GM18870 (cell line): Measurements from ENCODE around the gene SMIM23.

Source experiments
- ATAC-seq: cut with Tn5 transposase; IDR thresholded peaks from one replicate; pipeline ENCODE4 v1.9.1; 2021; ENCODE audit warnings: moderate library complexity; ENCODE audit not compliant: unreplicated experiment

SMIM23 gene

DNA sequence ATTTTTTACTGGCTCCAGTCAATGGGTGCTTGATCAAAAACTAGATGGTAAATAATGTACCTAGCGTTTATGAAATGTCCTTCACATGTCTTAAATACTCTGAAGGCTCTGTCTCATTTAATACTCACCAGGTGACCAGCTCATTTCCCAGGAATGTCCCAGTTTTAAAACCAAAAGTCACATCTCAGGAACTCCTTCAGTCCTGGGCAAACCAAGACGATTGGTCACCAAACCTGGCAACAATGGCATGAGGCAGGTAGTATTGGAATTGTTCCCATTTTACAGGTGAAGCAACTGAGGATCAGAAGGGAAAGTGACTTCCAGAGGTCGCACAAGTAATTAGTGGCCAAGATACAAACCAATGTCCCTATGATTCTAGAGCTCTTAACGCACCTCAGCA is 27.7 kb downstream of the SMIM23 start:
- no peak for ATAC-seq

DNA sequence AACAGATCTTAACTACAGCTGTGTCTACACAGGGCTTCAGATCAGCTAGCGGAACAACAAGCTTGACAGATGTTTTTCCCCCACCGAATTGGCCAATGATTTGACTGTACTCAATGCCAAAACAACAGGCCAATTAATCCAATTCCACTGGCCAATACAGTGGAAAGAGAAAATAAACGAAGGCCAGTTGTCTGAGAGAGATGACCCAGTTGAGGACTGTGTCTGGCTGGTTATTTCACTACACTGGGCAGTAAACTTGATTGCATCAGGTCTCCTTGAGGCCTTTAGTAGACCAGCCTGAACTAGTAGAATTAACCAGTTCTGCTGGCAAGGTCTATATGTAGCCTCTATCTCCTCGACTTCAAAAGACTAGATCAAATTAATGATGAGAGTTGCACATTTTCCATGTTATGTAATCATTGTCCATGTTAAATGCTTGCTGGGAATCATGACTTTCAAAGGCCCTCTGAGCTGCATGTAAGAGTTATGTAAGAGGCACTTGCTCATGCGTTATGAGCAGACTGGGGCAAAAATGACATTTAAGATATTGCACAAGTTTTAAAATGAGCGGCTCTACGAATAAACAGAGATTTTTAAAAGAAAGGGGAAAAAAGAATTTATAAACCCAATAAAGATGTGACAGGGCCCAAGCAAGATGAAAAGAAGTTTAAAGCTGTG is 28.3 kb downstream of the SMIM23 start:
- no peak for ATAC-seq

DNA sequence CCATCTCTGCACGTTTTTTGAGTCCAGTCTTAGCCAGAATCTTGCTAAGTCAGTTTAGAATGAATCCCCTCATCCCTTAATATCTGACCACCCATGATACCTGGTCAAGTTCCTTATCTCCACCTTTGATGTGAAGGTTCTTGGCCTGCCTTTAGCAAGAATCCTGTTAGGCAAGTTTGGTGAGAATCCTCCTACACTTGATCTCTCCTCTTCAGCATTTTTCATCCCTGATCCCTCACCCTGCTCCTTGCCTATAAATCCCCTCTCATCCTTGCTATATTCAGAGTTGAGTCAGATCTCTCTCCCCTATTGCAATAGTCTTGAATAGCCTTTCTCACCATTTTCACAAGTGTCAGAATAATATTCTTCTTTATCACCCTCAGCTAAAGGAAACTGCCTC is 31.0 kb downstream of the SMIM23 start:
- ATAC-seq: no peak

DNA sequence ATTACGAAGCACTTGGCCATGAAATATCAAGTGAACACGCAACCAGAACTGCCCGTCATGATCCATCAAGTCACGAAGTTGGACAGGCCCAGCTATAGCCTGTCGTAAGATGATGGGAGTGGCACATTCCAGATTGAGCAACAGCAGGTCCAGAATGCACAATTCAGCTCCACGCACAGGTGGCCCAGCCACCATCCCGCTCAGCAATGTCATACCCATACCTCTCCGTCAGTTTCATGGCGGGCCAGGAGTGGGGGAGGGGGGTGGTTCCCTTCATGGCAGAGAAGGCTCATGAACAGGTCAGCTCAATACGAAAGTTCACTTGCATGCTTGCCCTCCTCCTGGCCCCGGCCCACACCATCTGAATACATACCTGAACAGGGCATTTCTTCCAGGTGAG is 34.9 kb downstream of the SMIM23 start:
- no peak for ATAC-seq

DNA sequence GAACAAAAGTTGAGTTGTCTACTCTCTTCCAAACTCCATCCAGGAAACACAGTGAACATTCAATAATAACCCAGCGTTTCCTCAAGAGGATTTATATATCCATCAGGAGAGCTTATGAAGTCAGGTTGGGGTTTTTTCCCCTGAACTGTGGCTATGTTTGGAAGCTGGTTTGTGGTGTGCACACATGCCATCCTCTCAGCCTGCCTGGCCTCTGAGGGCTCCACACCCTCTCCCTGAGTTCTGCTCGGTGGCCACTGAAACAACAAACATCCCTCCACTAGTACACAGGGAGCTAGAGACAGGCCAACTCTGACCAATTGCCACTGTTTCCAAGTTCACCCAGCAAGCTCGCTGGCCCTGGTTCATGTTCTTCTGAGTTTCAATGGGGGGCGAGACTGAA is 35.7 kb downstream of the SMIM23 start:
- ATAC-seq: no peak

DNA sequence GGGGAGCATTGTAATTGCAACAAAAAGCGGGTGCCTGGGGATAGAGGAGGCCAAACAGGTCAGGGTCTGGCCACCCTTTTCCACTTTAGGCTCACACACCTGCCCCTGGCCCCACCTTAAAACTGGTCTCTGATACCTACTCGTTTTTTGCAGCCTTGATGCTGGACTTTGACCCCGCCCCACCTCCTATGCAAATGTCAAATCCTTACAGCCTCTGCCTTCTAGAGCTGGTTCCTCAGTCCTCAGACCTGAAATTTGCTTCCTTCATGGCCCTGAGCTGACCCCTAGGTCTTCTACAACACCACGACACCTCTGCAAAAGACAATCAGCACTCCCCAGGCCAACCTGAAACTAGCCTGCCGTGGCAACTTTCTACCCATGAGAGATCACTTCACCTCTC is 37.7 kb downstream of the SMIM23 start:
- ATAC-seq: no peak

DNA sequence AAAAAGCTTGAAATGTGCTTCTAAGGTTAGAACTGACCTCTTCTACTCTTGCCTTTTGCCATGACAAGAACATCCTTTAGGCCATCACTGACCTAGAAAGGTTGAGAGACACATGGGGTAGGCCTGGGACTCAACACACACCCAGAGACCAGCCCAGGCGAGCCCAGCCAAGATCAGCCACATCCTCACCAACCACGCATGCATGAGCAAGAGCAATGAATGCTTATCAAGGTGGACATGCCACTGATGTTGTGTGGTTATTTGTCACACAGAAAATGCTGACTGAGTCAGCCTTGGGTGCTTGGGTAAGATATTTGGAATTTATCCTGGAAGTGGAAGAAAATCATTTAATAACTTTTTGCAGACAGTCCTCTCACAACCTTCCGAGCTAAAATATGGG is 39.4 kb downstream of the SMIM23 start:
- ATAC-seq: no peak

DNA sequence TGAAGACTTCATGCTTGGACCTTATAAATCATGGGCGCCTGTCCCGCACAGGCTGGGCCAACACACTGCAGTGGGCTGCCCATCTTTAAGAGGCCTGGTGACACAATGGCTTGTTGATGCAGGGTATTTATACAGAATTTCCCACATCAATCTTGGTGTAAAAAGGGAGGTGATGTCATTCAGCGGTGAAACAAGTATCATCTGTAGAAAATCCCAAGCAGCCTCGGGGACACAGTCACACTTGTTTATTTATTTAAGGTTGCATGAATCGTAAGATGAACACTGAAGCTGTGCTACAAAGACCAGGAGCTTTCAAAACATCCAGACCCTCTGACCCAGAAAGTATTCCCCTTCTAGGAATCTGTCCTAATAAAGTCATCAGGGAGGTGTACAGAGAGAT is 40.5 kb downstream of the SMIM23 start:
- ATAC-seq: no peak

DNA sequence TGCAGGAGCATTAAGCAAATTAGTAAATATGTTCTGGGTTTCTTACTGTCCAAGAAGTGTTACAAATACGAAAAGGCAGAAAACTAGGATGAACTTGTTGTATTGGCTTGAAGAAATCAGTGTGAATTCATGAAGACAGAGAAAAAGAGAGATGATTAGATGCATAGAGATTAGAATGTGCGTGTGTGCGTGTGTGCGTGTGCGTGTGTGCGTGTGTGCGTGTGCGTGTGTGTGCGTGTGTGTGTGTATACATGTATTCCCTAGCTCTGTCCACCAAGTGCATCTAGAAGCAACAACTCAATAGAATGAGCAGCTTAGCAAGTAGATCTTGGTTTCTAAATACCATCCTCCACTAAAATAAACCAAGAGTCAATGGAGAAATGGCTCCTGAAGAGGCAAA is 41.5 kb downstream of the SMIM23 start:
- no peak for ATAC-seq

DNA sequence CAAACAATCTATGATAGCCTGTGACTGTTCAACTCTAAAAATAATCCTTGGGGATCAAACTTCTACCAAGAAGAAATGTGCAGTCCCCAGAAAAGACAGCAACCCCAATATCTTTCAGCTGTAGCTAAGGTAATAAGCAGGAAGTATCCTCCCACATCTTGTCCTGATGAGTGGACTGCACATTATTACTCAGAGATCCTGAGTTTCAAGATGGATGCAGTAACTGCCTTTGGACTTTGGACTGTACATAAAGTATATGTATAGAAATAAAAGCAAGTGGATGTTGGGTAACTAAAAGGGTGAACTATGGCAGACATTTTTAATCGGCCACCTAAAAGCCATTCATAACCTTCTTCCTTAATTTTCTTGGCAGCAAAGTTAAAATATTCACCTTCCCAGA is 45.1 kb downstream of the SMIM23 start:
- no peak for ATAC-seq

DNA sequence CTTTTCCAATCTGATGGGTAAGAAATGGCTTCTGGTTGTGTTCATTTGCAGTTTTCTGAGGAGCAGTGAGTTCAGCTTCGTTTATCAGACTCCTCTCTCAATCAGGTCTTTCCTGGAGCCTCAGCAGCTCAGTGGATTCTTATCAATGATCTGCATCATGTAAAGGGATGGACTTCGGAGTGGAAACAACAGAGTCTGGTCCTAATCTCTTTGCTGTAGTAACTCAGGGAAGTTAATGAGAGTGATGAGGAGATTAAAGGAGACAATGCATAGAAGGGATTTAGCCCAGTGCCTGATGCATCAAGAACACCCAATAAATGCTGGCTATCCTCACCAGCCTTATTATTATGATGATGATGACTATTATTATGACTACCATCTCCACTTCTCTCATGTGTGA is 47.2 kb downstream of the SMIM23 start:
- ATAC-seq: no peak

DNA sequence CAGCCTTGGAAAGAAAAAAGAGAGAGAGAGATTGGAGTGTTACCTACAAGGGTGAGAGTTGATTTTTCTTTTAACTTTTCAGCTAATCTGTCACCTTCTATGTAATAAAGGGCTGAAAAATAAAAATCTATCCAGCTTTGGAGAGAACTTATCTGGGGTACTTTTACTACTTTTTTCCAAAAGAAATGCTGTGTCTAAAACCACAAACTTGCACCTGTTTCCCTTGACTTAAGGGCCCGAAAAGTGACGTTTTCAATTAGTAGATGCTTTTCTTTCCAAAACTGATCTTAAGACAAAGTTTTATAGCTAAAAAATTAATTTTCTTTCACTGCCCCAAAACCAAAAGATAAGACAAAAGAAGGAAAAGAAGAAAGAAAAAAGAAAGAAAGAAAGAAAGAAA is 48.8 kb downstream of the SMIM23 start:
- ATAC-seq: no peak

DNA sequence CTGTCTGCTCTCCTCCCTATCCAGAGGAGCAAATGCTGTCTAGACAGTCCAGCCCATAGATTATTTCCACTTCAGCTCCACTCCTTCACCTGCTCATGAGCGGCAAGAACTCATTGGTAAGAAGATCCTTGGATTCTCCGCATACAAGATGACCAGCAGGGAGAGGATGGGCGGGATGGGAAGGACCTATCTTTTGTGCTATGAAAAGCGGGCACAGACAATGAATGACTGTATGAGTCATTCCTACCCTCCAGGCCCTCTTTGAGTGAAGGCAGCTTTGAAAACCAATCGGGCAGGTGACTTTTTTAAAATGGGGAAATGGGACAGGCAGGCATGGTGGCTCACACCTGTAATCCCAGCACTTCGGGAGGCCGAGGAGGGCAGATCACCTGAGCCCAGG is 49.4 kb downstream of the SMIM23 start:
- no peak for ATAC-seq

DNA sequence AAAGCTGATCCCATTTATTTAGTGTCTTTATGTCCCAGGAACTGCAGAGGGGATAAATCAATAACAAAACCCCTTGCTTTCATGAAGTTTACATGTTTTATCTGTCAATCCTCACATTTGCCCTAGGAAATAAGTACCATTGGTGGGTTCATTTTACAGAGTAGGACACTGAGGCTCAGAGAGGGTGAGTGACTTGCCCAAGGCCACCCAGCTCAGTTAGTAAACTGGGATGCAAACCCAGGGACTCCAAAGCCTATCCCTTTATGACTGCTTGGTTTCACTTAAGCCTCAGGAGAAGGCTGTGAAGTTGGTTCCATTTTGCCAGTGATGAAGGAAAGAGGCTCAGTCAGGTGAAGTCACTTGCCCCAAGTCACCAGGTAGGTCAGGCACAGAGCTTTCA is 51.9 kb downstream of the SMIM23 start:
- ATAC-seq: no peak

DNA sequence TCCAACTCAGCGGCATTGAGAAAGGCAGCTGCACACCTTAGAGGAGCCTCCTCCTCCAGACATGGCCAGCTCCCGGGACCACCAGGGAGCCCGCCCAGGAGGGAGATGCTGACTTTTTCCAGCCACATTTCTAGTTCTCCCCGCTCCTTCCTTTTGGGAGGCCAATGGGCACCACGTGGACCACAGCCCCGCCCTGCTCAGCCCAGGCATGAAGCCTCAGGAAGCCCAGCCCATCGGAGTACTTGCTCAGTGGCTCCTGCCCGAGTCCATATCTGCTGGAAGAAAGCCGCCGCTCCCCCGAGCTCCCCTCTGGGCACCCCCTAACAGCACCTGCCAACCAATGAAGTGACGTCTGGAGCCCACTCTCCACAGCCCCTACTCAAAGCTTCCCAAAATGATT is 52.4 kb downstream of the SMIM23 start:
- ATAC-seq: no peak

DNA sequence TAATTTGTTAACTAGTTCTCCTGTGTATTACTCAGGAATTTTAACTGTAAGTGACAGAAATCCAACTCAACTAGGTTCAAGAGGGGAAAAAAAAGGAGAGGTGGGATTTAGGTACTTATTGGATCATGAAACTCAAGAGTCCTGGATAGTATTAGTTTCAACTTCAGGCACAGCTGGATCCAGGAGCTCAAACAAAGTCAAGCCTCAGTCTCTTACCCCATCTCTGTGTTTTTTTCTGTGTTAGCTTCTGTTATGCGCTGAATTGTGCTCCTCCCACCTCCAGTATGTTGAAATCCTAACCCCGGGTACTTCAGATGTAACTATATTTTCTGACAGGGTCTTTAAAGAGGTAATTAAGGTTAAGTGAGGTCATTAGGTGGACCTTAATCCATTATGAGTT is 53.5 kb downstream of the SMIM23 start:
- ATAC-seq: no peak

DNA sequence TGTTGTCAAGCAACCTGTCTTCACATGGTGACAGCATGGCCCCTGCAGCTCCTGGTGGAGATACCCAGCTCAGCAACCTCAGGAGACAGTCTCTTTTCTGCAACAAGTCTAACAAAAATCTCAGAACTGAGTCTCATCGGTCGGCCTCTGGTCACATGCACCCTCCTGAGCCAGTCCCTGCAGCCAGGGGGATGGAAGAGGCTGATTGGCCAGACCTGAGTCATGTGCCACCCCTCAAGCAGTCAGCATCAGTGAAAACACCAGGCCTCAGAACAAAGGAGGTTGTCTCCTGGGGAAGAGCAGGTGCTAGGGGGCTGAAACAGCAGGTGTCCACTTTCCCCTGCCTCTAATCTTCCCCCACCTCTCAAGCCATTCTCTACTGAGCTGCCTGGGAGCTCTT is 54.4 kb downstream of the SMIM23 start:
- ATAC-seq: no peak
